ENCODE measurements around the gene TMEM151A.

Gene TMEM151A

DNA sequence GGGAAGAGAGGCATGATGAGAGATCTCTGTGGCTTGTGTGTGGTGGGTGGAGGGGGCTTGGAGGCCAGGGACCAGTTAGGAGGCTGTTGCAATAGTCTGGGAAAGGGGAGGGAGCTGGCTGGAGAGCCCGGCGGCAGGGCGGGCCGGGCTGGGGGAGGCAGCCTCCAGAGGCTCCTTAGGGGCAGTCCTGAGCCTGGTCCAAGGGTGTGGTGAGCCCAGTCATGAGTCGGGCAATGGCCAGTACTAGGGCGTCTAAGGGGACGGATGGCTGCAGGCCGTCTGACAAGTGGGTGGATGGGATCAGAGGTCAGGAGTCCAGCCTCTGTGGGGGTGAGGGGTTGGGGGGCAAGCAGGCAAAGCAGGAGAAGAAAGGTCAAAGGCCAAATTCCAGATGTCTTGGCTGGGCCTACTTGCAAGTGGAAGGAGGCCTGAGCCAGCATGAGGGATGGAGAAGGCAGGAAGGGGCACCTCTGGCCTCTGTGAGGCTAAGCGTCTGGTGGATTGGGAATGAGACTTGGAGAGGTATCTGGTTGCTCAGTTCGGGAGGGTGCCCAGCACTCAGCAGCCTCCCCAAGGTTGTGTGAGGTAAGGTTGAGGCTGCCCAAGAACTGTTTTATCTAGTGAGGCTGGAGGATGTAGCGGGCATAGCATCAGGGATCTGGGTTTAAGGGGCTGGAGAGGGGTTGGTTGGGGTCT lies 31.2 kb downstream of the TMEM151A start:
- DNase-seq (ENCODE audit: low read depth in 2 of 2) = no peak

DNA sequence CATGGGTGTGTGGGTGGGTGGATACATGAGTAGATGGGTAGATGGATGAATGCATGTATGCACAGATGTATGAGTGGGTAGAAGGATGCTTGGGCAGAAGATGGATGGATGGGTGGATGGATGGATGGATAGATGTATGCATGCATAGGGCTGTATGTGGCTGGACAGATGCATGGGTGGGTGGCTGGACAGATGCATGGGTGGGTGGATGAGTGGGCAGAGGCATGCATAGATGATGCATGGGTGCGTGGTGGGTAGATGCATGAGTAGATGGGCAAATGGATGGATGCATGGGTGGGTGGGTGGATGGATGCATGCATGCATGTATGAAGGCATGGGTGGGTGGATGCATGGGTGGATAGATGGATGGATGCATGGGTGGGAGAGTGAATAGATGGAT lies 32.0 kb downstream of the TMEM151A start:
- DNase-seq (ENCODE audit: low read depth in 2 of 2) = no peak

DNA sequence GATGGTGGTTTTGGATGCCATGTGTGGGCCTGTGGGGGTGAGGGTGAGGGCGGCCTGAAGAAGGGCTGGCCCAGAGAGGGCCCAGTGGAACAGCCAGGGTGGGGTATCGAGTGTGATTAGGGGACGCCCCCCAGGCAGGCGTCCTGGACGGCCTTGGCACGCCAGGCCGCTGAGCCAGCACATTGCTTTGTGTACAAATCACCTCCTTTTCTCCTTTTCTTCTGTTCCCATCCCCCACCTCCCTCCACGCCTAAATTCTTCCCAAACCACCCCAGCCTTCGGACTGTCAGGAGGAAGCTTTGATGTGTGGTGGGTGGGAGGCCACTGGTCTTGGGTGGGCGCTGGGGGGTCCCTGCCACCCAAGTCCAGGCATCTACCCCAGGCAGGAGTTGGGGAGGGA lies 33.0 kb downstream of the TMEM151A start:
- no peak for DNase-seq (ENCODE audit: low read depth in 2 of 2)

DNA sequence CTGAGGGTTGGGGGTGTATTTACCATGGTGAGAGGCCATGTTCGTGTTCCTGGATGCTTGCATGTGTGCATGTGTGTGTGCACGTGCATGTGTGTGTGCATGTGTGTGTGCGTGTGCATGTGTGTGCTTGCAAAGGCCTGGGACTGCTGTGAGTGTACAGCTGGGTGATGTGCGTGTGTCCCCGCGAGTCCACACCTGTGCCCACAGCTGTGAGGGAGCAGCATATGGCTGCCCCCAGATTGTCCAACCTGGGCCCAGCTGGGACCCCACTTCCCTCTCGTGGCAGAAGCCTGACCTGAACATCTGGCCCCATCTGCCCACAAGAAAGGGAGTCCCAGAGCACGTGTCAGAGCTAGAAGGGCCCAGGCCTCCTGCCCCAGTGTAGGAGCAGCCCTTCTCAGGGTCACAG lies 33.6 kb downstream of the TMEM151A start:
- DNase-seq (ENCODE audit: low read depth in 2 of 2) = no peak

DNA sequence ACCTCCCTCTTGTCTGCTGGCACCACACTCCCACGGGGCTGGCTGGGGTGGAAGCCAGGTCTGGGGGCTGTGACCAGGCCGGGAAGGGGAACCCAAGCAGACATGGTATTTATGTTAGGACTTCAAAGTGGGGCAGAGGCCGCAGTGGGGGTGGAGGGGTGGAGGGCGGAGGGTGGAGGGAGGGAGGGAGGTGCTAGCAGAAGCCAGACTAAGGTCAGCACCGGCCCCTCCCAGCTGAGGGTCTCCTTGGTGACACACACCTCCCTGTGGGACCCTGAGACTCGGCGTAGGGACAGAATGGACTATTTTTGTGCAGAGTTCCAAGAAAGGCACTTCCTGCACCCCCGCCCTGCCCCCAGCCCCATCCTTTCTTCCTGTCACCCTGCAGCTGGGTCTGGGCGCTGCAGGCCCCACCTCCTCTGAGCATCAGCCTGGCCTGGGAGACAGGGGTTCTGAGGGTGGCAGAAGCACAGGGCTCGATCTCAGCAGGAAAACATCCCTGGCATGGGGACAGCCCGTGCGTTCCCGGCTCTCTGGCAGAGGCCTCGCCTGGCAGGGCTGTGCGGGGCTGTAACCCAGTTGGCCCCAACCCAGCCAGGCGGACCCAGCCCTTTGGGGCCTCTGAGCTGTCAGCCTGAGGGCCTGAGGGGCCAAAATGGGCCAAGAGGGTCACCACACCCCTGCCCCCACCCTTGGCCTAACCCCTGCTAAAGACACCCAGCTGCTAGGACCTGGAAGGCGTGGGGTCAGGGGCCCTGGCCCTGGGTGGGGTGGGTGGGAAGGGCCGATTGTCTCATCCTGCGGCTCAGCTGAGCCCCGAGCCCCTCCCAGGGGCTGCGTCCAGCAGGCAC lies 34.8 kb downstream of the TMEM151A start:
- DNase-seq (ENCODE audit: low read depth in 2 of 2) = no peak

DNA sequence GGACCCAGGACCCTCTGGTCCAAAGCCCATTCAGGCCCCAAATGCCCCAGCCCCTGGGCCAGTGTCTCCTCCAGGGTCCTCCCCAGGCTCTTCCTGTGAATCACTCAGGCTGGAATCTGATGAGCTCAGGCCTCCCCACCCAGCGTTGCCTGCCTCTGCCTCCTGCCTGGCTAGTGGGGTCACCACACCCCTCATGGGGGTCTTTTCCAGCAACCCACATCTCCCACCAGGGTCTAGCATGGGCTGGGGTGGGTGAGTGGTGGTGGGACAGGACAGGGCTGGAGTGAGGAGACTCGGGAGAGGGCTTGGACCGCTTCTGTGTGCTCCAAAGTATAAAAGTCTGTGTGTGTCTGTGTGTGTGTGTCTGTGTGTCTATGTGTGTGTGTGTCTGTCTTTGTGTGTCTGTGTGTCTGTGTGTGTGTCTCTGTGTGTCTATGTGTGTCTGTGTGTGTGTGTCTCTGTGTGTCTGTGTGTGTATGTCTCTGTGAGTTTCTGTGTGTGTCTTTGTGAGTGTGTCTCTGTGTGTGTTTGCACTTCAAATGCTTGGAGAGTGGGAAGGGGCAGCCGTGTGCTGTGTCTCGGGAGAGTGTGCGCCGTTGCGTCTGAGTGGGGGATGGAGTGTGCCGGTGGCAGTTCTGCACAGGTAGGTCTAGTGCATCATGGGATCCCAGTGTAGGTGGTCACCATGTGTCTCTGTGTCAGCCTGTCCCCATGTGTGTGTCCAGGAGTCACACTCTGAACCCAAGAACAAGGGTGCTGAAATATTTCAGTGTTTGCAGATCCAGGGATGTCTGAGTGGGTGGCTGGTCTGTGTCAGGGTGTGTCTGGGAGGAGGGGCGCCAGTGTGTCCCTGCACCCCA lies 35.7 kb downstream of the TMEM151A start:
- no peak for DNase-seq (ENCODE audit: low read depth in 2 of 2)

DNA sequence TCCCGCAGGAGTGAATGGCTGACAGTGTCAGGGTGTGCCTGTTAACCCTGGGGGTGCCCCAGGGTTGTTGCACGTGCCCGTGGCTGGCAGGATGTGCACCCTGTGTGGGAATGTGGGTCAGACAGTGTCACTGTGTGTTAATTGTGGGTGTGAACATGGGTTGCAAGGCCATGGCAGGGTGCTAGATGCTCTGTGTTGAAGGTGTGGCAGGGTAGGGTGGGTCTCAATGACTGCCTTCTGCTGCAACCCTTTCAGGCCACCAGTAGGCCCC lies 36.3 kb downstream of the TMEM151A start:
- no peak for DNase-seq (ENCODE audit: low read depth in 2 of 2)

DNA sequence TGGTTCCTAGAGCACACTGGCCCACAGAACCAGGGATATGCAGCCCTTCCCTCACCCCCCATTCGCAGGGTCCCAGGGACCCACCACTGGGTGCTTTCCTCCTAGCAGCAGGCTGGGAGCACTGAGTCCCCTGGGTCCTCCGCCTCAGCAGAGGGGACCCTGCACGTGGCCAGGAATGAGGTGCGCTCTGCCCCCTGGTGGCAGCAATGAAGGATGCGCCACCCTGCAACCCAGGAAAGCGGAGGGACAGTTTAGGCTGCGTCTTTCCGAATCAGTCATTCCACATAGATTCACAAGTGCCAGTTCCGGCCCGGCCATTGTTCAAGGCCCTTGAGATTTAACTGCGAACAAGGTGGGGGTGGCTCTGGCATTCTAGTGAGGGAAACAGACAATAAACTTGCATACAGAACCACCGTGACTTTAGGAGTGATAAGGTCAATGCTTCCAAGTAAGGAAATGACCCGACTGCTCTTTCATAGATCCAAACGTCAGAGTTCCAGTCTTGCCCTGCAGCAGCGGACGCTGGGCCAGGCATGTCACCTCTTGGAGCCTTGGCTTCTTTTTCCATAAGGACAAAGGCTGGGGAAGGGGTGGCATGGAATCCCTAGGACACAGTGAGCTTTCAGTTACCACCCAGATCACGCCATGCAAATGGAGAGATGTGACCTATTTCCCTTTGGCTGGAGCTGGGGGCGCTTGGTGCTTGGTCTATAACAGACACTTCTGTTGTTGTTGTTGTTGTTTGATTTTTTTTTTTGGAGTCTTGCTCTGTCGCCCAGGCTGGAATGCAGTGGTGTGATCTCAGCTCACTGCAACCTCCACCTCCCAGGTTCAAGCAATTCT lies 36.8 kb downstream of the TMEM151A start:
- DNase-seq (ENCODE audit: low read depth in 2 of 2) = peak; percentile 54 to 66

DNA sequence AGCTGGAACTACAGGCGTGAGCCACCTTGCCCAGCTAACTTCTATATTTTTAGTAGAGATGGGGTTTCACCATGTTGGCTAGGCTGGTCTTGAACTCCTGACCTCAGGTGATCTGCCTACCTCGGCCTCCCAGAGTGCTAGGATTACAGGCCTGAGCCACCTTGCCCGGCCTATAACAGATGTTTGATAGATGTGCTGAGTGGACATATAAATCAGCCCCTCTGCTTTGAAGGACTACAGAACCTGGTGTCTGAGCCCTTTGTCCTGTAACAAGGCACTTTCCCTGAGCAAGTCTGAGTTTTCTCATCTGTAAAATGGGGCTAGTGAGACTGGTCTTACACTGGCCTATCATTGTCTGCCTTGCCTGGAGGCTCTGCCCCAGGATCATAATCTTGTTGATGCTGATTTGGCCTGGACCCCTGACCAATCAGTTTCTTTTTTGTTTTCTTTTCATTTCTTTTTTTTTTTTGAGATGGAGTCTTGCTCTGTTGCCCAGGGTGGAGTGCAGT lies 37.5 kb downstream of the TMEM151A start:
- DNase-seq (ENCODE audit: low read depth in 2 of 2) = no peak

DNA sequence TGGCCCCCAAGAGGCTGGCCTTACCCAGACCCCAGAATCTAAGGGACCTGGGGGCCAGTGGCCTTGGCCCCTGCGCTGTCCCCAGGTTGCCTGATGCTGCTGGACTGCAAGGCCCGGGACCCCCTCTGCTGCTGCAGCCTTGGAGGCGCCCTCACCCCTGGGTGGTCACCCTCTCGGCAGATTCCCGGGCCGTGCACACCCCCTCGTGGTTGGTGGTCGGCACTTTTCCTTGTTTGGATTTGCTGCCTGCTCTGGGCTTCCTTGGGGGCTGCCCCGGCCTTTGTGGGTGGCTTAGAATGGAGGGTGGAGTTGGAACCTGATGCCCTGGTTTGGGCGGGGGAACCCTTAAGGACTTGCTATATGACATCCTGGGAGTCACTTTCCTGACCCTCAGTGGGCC lies 39.2 kb downstream of the TMEM151A start:
- no peak for DNase-seq (ENCODE audit: low read depth in 2 of 2)

DNA sequence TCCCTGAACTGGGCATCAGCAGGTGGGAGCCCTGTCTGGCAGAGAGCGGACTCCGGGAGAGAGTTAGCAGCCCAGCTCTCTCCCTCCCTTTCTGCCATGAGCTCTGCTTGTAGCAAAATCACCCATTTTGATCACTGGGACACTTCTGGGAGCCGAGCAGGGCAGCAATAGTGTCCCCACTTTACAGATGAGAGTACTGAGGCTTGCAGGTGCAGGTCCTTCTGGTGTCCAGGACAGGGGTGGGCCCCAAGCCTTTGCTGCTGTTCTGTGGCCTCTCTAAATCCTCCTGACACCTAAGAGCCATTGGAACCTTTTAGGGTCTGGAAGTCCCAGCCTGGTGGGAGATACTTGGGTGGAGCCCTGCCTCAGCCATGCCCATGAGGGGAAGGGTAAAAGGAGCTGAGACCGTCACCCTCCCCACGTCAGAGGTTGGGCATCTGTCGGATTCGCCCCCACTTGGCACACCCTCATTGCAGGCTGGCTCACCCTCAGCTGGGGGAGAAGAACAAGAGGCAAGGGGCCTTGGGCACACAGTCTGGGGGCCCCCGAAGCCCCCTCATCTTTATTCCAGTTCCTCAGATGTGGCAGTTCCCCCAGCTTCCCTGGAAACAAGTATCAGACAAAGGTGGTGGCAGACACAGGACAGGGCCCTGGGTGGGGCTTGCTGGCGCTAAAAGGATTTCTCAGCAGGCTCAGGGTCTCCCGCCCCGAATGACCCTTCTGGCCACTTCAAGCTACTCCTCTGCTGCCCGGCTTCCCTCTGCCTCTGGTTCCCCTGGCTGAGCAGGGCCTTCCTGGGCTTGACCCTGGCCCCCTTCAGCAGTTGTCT lies 40.1 kb downstream of the TMEM151A start:
- no peak for DNase-seq (ENCODE audit: low read depth in 2 of 2)

DNA sequence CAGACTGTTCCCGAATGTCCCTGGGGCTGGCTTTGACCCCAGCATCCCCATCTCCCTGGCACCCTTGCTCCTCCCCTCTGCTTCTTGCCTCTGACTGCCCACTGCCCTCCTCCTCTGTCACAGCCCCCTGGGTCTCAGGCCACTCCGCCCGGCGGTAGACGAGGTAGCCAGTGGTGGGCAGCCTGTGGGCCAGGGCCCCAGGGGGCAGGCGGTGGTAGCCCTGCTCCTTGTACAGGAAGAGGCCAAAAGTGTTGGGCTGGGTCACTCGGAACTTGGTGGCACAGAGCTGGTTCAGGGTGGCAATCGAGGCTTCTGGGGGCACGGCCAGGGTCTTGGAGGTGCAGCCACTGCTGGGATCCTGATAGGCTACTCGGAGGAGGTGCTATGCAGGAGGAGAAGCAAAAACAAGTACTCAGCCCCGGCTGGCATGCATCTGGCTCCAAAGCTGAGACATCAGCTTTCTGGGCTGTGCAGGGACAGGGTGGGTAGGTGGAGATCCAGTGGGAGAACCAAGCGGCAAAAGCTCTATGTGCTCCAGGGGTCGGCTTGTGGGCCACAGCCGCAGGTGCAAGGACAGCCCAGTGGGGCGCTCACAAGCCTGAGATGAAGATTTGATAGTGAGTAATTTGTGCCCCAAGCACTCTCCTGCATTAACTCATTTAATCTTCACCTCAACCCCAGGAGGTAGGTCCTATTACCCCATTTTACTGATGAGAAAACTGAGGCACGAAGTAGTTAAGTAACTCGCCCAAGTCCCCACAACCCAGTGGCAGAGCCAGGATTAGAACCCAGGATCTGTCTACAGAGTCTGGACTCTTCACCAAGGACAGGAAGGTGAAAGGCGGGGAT lies 40.9 kb downstream of the TMEM151A start:
- DNase-seq (ENCODE audit: low read depth in 2 of 2) = no peak

DNA sequence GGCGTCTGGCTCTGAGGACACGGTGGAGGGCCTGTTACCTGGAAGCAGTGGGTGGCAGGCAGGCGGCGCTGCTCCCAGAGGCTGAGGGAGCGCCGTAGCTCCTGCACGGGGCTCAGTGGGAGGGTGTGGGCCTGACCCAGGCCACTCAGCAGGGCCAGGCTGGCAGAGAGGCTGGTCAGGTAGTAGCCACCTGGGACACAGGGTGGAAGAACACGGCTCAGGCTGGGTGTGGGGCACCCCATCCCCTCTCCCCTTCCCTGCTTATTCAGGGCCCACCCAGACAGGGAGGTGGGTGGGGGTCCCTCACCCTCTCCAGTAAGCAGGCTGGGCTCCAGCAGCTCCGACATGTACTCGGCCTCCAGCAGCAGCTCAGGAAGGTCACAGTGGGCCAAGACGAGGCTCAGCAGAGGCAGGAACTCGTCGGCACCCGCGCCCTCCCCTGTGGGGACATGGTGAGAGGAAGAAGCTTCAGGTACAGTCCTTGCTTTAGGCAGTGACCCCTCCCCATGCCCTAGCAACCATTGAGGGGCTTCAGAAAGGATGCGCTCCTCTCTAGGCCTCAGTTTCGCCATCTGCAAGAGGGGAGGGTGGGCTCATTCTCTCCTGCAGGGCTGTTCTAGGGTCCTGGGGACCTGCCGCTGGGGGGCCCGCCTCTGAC lies 41.7 kb downstream of the TMEM151A start:
- DNase-seq (ENCODE audit: low read depth in 2 of 2) = no peak

DNA sequence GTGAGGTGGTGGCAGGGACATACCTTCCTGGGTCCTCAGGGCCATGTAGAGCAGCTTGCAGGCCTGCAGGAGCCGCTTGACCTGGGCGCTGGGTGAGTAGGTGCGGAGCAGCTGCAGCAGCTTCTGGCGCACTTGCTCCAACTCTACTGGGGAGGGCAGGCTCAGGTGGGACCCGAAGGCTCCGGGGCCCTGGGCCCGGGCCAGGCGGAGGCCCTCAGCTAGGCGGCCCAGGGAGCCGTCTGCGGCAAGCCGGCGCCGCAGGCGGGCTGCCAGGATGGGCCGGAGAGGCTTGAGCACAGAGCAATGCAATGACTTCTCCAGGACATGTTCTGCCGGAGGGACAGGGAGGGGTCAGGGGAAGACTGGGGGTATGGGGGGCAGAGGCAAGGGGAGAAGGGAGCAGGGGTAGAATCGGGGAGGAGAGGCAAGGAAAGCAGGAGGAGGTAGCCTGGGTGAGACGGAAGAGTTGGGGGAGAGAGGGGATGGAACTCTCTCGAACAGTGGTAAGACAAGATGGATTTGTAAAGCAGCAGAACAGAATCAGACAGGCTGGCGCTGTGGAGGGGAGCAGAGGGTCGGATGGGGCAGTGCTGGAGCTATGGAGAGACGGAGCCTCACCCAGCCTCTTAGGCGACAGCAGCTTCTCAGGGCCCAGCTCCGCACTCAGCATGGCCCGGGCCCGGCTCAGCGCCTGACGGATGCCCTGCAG lies 42.4 kb downstream of the TMEM151A start:
- no peak for DNase-seq (ENCODE audit: low read depth in 2 of 2)

DNA sequence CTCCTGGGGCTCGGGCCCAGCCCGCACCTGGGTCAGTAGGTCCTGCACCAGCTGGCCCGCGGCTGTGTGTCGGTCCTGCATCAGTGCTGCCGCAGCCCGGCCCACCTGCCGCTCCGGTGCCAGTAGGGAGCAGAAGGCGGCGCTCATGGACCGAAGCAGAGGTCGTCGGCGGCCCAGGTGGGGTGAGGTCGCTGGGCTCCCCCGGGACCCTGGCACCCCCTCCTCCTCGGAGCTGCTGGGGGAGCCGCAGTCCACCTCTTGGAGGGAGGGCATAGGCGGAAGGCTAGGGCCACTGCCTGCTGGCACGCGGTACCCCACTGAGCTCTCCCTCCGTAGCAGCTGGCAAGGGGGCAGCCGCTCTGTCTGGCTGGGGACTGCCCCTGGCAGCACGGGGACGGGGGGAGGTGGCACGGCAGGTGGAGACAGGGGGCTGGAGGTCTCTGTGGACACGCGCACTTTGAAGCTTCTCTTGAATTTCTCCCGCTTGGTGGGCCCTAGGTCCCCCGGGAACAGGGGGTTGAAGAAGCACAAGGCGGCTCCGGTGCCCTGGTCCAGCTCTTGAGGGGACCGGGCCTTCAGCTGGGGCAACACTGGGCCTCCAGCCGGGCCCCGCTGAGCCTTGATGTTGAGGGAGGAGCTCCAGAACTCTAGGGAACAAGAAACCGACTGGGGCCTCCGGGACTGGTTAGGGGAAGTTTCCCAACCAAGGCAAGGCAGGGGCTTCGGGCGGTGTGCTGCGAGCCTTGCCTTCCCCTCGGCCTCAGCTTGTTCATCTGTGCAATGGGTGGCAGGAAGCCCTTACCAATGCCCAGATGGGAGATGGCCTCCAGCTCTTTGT lies 43.1 kb downstream of the TMEM151A start:
- DNase-seq (ENCODE audit: low read depth in 2 of 2) = no peak

DNA sequence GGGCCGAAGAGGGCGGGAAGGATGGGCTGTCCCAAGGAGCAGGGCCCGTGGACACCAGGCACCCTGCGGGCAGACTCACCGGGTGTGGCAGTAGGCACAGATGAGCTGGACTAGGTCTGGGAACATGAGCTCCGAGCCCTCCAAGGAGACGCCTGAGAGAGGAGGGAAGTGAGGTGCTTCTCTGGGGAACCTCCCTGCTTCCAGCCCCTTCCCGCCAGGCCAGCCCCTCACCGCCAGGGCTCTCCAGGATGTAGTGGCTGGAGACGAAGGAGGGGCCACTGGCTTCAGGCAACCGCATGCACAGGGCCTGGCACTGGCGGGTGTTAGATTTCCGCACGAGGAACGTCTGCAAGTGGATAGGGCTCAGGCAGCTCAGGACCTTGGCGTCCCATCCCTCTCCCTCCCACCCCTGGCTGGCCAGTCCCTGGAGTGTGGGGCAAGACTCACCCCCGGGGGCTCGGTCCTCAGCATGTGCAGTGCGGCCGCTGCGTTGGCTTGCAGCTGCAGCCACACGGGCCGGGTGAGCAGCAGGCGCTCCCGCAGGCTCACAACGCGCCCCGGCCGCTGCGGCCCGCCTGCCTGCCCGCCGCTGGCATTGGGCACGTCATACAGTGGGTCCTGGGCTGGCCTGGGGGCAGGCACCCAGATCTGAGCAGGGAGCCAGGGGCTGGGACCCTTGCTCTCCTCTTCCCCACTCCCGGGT lies 44.0 kb downstream of the TMEM151A start:
- no peak for DNase-seq (ENCODE audit: low read depth in 2 of 2)
